Measurements from ENCODE around the gene DUSP6. TPM values are rescaled to one million over a fixed set of nuclear protein-coding genes. Genes with fewer than 3 reads are reported as not detected.

DUSP6 gene
- total and polyA plus RNA-seq, 2 of the 13 experiments (the other 11 are each of a cell fraction or from before 2014, with no cell fraction given) = 40.9 to 161 TPM

DNA sequence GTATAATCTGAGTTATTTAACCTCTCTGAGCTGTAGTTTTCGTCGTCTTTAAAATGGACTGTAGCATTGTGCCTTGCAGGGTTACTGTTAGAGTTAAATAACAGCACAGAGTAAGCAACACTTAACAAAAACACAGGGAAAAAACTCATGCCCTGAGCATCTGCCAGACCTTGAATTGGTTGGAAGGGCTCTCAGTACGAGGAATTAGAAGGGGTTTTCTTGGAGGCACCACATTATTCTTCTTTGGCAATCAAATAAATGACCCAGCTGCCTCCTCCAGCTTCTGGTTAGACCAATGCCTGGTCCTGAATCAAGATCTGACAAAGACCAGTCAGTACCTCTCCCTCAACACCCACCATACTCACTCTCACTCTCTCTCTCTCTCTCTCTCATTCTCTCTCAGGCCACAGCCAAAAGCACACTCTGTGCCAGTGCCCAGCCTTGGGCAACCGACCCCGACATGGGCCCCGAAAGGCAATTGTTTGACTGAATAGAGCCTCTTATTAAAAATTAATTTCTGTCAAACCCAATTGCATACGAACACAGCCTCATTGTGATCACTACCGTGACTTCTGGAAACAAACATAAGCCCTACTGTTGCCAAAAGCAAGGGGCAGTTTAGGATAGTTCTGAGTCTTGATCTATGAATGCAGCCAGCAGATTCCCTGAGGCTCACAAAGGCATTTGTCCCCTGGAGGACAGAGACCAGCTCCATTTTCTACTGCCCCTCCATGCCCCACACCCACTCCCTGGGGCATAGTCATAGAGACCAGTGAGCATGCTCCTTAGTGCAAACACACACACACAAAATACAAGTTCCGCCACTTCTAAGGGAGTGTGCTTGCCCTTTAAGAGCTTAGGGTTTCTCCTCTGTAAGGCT is 23.9 kb downstream of the DUSP6 start:
- Histone ChIP-seq H3K4me2 (ENCODE audit: low read depth, low read length) (peak overlapping the region; percentile 21; the same call in 1 of the 2 replicates), H3K4me1 (ENCODE audit: insufficient read depth, low read length) (peaks cover 34% of the 10 kb centered on the region), H3K9ac (ENCODE audit: insufficient read depth, low read depth, low read length) (no peak overlapping the region), H3K27me3 (ENCODE audit: control insufficient read depth in 1 of 2, insufficient read depth in 2 of 2, low read length in 2 of 2) (no peaks in the 10 kb centered on the region), H3K4me3 (replicated peaks in 1 of 3; ENCODE audit: insufficient read depth in 1 of 3, low read depth in 2 of 3, low read length in 3 of 3) (no peak overlapping the region), H3K79me2 (ENCODE audit: insufficient read depth, low read length) (no peaks in the 10 kb centered on the region), H3K36me3 (replicated peaks in 1 of 2; ENCODE audit: control insufficient read depth in 1 of 2, insufficient read depth in 2 of 2, low read length in 2 of 2) (no peaks in the 10 kb centered on the region), H3K27ac (ENCODE audit: extremely low read length, insufficient read depth, low read length) (no peak overlapping the region), H3K9me3 (ENCODE audit: low read length) (no peaks in the 10 kb centered on the region), H4K20me1 (ENCODE audit: insufficient read depth, low read length) (no peaks in the 10 kb centered on the region), H2AFZ (ENCODE audit: low read length) (peak overlapping the region; percentile 39)
- ChIA-PET POLR2A (interaction anchor here (0.5 to 1.8 kb wide), 3 partner anchors 18 to 33 kb away, joined by 3 to 11 read pairs (median 3); partner anchors contain the start of gene DUSP6), CTCF (ENCODE audit: low intra/inter-chr PET ratio, low total read pairs) (no interaction called here)
- 53% methylated on average over 8 of the region's 9 CpGs for WGBS (ENCODE audit: low lambda C conversion rate)
- no peak for DNase-seq (ENCODE audit: low spot score)
- peak; percentile 46 for ATAC-seq
- TF ChIP-seq ZFP91 (CRISPR knock-in tag; IDR thresholded peaks at IDR 0.05; ENCODE audit: borderline replicate concordance) = peak; percentile 42; the same call in 1 of the 2 replicates
- TF ChIP-seq ZSCAN31 (CRISPR knock-in tag; IDR thresholded peaks at IDR 0.05; ENCODE audit: low read depth) = no peak
- no TSS peak for BruUV-seq (replicated peaks)
- in situ Hi-C loops (cut with HindIII; ENCODE audit: extremely low pct_ligation_motif_present, low pct_unique_long_range_greater_than_20kb) = loop anchor here (25.0 kb wide), 1 partner anchor 266 kb away; no protein-coding TSS in a partner anchor
- intact Hi-C loops (cut with micrococcal nuclease; ENCODE audit: unreplicated experiment) = no loop called here
- peak; percentile 12 for FAIRE-seq

DNA sequence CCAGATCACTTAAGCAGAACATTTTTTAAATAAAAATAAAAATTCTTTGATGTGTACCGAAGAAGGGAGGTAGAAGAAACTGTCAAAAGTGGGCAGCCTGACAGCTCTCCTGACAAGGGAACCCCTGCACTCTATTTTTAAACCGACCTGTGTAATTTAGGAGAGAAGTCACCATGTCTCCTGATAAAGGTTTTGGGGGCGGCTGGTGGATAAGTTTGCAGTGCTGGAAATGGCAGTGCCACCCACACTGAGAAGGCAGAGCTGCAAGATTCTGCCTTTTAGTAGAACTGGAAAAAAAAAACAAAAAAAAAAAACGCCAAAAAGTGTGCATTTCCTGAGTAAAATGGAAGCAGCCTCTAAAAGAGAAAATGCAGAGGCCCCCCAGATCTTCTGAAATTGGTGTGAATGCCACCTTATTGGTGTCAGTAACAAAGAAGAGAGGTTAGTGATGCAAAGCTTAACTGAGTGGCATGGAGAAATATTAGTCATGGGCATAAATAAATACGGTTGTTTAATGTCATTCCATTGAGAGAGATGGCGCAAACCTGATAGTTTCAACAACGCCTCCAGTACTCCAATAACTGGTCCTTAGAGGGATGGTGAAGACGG is 24.7 kb downstream of the DUSP6 start:
- H3K4me2 ChIP-seq (ENCODE audit: low read depth, low read length) = no peak overlapping the region
- DNase-seq (ENCODE audit: low spot score) = no peak
- no peaks in the 10 kb centered on the region for H4K20me1 ChIP-seq (ENCODE audit: insufficient read depth, low read length)
- in situ Hi-C loops (cut with HindIII; ENCODE audit: extremely low pct_ligation_motif_present, low pct_unique_long_range_greater_than_20kb) = loop anchor here (25.0 kb wide), 1 partner anchor 265 kb away; no protein-coding TSS in a partner anchor
- BruUV-seq (replicated peaks) = no TSS peak
- intact Hi-C loops (cut with micrococcal nuclease; ENCODE audit: unreplicated experiment) = no loop called here
- H3K36me3 ChIP-seq (replicated peaks in 1 of 2; ENCODE audit: control insufficient read depth in 1 of 2, insufficient read depth in 2 of 2, low read length in 2 of 2) = no peaks in the 10 kb centered on the region
- H3K27me3 ChIP-seq (ENCODE audit: control insufficient read depth in 1 of 2, insufficient read depth in 2 of 2, low read length in 2 of 2) = no peaks in the 10 kb centered on the region
- no peak overlapping the region for H3K27ac ChIP-seq (ENCODE audit: extremely low read length, insufficient read depth, low read length)
- no peaks in the 10 kb centered on the region for H3K79me2 ChIP-seq (ENCODE audit: insufficient read depth, low read length)
- peaks cover 31% of the 10 kb centered on the region for H3K4me1 ChIP-seq (ENCODE audit: insufficient read depth, low read length)
- H3K9me3 ChIP-seq (ENCODE audit: low read length) = no peaks in the 10 kb centered on the region
- no peak overlapping the region for H2AFZ ChIP-seq (ENCODE audit: low read length)
- ATAC-seq = no peak
- no peak for FAIRE-seq
- H3K9ac ChIP-seq (ENCODE audit: insufficient read depth, low read depth, low read length) = no peak overlapping the region
- ChIA-PET POLR2A (interaction anchor here (1.8 kb wide), 1 partner anchor 25 kb away, joined by 11 read pairs; the partner anchor contains the start of gene DUSP6), CTCF (ENCODE audit: low intra/inter-chr PET ratio, low total read pairs) (no interaction called here)
- H3K4me3 ChIP-seq (replicated peaks in 1 of 3; ENCODE audit: insufficient read depth in 1 of 3, low read depth in 2 of 3, low read length in 3 of 3) = no peak overlapping the region
- 60% methylated on average over 8 of the region's 8 CpGs for WGBS (ENCODE audit: low lambda C conversion rate)
- TF ChIP-seq ZNF143 (CRISPR knock-in tag; IDR thresholded peaks at IDR 0.05) (no peak), ZNF850 (CRISPR knock-in tag; conservative IDR thresholded peaks at IDR 0.05) (no peak), ZBED4 (CRISPR knock-in tag; IDR thresholded peaks at IDR 0.05; ENCODE audit: borderline replicate concordance) (no peak), HOMEZ (CRISPR knock-in tag; IDR thresholded peaks at IDR 0.05; ENCODE audit: low read depth) (no peak), SNAPC5 (CRISPR knock-in tag; IDR thresholded peaks at IDR 0.05; ENCODE audit: borderline replicate concordance) (no peak), POLR2A (IDR thresholded peaks at IDR 0.05; ENCODE audit: insufficient read depth in 1 of 2, low read depth in 2 of 2, low read length in 2 of 2) (no peak)
